HG03571 (cell line): ENCODE results near the gene PRSS53.

ENCODE experiments used
- ATAC-seq: cut with Tn5 transposase; IDR thresholded peaks from one replicate; pipeline ENCODE4 v1.9.1; 2021; ENCODE audit not compliant: unreplicated experiment

Gene PRSS53

DNA sequence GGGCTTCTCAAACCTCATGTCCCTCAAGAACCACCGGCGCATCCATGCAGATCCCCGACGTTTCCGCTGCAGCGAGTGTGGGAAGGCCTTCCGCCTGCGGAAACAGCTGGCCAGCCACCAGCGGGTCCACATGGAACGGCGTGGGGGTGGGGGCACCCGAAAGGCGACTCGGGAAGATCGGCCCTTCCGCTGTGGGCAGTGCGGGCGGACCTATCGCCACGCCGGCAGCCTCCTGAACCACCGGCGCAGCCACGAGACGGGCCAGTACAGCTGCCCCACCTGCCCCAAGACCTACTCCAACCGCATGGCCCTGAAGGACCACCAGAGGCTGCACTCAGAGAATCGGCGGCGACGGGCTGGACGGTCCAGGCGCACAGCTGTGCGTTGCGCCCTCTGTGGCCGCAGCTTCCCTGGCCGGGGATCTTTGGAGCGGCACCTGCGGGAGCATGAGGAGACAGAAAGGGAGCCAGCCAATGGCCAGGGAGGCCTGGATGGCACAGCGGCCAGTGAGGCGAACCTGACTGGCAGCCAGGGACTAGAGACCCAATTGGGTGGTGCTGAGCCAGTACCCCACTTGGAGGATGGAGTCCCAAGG lies 8.6 kb downstream of the PRSS53 start:
- no peak for ATAC-seq

GRCh38 chr16:31079342-31079944 lies 9.3 kb downstream of the PRSS53 start:
- no peak for ATAC-seq

DNA sequence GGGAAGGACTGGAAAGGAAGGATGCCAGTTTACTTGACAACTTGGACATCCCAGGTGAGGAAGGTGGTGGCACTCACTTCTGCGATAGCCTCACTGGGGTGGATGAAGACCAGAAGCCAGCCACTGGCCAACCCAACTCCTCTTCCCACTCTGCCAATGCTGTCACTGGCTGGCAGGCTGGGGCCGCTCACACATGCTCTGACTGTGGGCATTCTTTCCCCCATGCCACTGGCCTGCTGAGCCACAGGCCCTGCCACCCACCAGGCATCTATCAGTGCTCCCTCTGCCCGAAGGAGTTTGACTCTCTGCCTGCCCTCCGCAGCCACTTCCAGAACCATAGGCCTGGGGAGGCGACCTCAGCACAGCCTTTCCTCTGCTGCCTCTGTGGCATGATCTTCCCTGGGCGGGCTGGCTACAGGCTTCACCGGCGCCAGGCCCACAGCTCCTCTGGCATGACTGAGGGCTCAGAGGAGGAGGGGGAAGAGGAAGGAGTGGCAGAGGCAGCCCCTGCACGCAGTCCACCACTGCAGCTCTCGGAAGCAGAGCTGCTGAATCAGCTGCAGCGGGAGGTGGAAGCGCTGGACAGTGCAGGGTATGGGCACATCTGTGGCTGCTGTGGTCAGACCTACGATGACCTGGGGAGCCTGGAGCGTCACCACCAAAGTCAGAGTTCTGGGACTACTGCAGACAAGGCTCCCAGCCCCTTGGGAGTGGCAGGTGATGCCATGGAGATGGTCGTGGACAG lies 10.0 kb downstream of the PRSS53 start:
- no peak for ATAC-seq

- ATAC-seq: no peak
These were observed 10.9 kb downstream of the PRSS53 start for GRCh38 chr16:31077592-31078396.

GRCh38 chr16:31077024-31077423 lies 11.7 kb downstream of the PRSS53 start:
- ATAC-seq: no peak

DNA sequence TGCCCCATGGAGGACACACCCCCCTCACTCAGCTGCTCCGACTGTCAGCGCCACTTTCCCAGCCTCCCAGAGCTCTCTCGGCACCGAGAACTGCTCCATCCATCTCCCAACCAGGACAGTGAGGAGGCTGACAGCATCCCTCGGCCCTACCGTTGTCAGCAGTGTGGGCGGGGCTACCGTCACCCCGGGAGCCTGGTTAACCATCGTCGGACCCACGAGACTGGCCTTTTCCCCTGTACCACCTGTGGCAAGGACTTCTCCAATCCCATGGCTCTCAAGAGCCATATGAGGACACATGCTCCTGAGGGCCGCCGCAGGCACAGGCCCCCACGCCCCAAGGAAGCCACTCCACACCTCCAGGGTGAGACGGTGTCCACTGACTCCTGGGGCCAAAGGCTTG lies 12.4 kb downstream of the PRSS53 start:
- ATAC-seq: no peak

DNA sequence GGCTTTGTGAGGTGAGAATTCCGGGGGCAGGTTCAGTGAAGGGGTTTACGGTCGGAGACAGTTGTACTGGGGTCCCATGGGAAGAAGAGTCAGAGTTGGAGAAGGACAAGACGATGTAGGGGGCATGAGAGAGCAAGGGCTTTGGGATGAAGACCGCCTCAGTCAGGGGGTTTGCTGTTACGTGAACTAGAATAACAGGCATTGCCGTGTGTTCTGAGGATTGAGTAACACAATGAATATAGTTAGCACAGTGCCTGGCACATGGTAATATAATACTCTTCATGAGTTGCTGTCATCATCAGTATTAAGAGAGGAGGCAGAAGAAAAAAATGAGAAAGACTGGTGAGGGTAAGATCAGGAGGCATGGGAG lies 13.9 kb downstream of the PRSS53 start:
- no peak for ATAC-seq

DNA sequence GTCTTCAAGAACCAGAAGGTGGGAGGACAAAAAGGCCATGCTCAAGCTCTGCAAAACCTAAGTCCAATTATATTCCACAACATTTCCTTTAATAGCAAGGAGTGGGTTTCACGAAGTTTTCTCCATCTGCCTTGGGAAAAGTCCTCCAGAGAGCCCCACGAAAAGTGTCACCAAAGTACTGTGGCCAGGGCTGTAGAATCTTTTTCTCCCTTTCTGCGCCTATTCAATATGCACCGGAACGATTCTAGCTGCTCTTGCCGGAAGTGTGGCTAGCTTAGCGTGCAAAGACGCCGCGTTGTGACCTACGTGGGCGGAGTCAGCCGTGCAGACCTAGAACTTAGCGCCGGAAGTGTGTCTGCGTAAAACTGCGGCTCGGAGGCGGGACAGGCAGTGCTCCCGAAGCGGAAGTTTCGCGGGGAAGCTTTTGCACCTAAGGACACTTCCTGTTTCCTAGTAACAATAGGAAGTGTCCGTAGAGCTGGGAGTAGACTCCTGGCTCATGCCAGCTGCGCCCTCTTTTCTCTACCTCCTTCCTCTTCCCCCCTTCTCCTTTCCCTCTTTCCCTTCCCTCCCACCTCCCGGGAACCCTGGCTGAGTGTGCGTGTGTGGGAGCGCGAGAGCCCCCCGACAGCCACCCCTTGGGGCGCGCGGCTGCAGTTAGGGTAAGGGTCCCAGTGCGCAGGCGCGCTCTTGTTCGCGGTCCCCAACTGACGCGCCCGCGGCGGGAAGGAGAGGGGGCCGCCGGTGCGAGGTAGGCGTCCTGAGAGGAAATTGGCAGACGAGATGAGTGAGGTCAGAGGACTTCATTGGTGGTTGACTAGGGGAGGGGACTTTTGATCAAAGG lies 14.6 kb downstream of the PRSS53 start, which contains the start of the genes ZNF646 and ZNF668:
Gene ZNF646 (plus strand): TSS at position 453 of the 844 bp plus-strand sequence. CDS start 1,903 bp downstream, outside the sequence.
Gene ZNF668 (minus strand): TSS at position 271 of the 844 bp plus-strand sequence. CDS start 9,781 bp downstream, outside the sequence.
- peak; percentile 63 for ATAC-seq

DNA sequence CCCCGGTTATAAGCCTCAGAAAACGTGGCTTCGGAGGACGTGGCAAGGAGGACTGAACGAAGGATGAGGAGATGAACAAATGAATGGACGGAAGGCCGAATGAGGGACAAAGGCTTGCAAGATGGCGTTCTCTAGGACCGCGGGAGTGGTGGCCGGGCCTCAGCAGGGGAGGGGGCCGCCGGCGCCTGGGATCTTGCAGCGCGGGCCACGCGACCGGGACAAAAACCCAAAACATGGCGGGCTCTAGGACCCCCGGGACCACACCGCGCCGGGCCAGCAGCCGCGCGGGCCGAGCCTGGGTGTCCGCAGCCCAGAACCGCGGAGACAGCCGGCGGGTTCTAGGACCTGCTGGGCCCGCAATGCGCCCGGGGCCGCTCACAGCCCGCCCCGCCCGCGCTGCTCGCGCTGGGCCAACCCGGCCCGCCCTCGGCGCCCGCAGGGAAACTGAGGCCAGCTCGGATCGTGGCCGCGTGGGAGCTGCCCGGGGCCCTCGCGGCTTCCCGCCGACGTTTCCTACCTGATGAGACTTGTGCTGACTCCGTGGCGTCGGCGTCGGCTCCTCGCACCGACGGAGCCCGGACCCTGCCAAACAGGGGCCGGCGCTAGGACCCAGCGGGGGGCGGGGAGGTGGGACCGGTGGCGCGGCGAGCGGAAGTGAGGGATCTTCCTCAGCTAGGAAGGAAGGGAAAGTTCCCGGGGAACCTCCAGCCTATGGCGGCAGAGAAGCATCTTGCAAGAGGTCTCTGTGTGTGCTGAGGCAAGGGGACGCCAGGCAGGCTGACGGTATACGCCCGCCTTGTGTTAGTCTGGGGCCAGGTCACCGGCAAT lies 15.4 kb downstream of the PRSS53 start:
- peak; percentile 47 for ATAC-seq

- ATAC-seq: no peak
These were observed 16.1 kb downstream of the PRSS53 start for GRCh38 chr16:31072540-31073141.

DNA sequence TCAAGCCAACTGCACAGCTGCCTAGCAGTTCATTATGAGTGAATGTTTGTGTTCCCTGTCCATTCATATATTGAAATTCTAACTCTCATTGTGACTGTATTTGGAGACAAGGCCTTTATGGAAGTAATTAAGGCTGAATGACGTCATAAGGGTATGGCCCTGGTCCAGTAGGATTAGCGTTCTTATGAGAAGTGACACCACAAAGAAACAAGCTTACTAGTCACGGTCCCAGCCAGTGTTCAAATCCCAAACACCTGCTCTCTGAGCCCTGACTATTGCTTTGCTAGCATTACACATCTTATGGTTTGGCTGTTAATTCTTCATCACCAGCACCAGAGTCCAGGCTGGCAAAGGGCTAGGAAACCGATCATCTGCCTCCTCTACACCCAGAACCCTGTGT lies 16.9 kb downstream of the PRSS53 start:
- ATAC-seq: no peak

GRCh38 chr16:31067342-31067741 lies 21.4 kb downstream of the PRSS53 start:
- ATAC-seq: no peak

GRCh38 chr16:31064882-31065461 lies 23.8 kb downstream of the PRSS53 start:
- no peak for ATAC-seq

DNA sequence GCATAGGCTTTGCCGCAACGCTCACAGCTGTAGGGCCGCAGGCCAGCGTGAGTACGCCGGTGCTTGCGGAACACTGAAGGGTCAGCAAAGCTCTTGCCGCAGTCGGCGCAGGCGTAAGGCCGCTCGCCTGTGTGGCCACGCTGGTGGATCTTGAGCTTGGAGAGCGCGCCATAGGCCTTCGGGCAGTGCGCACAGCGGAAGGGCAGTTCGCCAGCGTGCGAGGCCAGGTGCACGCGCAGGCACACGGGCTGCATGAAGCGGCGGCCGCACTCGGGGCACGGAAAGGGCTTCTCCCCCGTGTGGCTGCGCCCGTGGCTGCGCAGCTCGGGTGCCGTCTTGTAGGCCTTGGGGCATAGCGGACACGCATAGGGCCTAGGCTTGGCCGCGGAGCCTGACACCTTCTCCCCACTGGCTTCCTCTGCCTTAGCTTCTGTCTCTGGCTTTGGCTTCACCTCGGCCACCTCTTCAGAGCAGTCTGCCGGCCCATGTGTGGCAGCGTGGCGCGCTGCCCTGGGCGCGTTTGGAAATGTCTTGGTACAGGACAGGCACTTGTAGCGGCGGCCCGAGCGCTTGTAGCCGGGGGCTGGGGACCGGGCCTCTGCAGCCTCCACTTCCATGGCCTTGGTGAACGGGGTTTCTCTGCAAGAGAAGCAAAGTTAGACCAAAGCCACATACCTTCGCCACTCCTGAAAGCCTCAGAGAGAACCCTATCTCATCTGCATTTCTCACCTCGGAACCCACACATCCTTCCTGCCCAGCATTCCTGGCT lies 24.7 kb downstream of the PRSS53 start:
- ATAC-seq: no peak

GRCh38 chr16:31063495-31063842 lies 25.3 kb downstream of the PRSS53 start:
- no peak for ATAC-seq

- no peak for ATAC-seq
These were observed 26.8 kb downstream of the PRSS53 start for GRCh38 chr16:31061813-31062440.

GRCh38 chr16:31061126-31061812 lies 27.5 kb downstream of the PRSS53 start:
- ATAC-seq: no peak
